WI38 (cell line): ENCODE results near the gene TGM4.

Experiments used
- H3K4me3 ChIP-seq: 2 replicates; pipeline ENCODE4 v1.5.1; 2011; ENCODE audit warnings: low read depth, mild to moderate bottlenecking, control low read depth, low read length
- CTCF ChIP-seq: IDR thresholded peaks from 2 replicates; pipeline ENCODE4 v1.5.1; 2012; ENCODE audit warnings: low read depth, mild to moderate bottlenecking, control low read depth, low read length

TGM4 gene

GRCh38 chr3:44952689-44953088, 78.3 kb downstream of the TGM4 start:
- TF ChIP-seq CTCF: no peak
- no peak overlapping the region for H3K4me3 ChIP-seq

GRCh38 chr3:44954304-44954703, 79.9 kb downstream of the TGM4 start:
- no peak for TF ChIP-seq CTCF
- no peak overlapping the region for H3K4me3 ChIP-seq

GRCh38 chr3:44954962-44955361, 80.6 kb downstream of the TGM4 start:
- no peak for TF ChIP-seq CTCF
- H3K4me3 ChIP-seq: no peak overlapping the region

- no peak overlapping the region for H3K4me3 ChIP-seq
- TF ChIP-seq CTCF: no peak
Measured at GRCh38 chr3:44955917-44956316, 81.5 kb downstream of the TGM4 start.

- H3K4me3 ChIP-seq: no peak overlapping the region
- no peak for TF ChIP-seq CTCF
Measured at GRCh38 chr3:44957986-44958385, 83.6 kb downstream of the TGM4 start.

- TF ChIP-seq CTCF: no peak
Measured at GRCh38 chr3:44958386-44958785, 84.0 kb downstream of the TGM4 start.

GRCh38 chr3:44960387-44961026, 86.1 kb downstream of the TGM4 start:
- TF ChIP-seq CTCF: no peak

More at GRCh38 chr3:44958386-44958785, 84.0 kb downstream of the TGM4 start:
- H3K4me3 ChIP-seq: no peak overlapping the region

More at GRCh38 chr3:44960387-44961026, 86.1 kb downstream of the TGM4 start:
- no peak overlapping the region for H3K4me3 ChIP-seq
